ENCODE data around the gene STAC. TPM values are rescaled to one million over a fixed set of nuclear protein-coding genes. Genes with fewer than 3 reads are reported as not detected.
"Not testable (repeated sequence)": the region's sequence is repeated elsewhere in the genome, so short reads cannot be mapped to it uniquely, and the experiment has no call there.

STAC gene
- total RNA-seq, 4 donors from 2014 or later: 0.87 to 1.7 (median 1.6) TPM

- in situ Hi-C loops (cut with MboI; ENCODE audit: low sequenced_read_pairs in 4 of 4) (no loop called here), intact Hi-C loops (cut with DNase I; ENCODE audit: low total_unique reads) (no loop called here)
- DNase-seq (no peak), ATAC-seq (no peak)
- Histone ChIP-seq H3K4me3 (no peak overlapping the region), H3K9me3 (no peaks in the 10 kb centered on the region), H3K4me1 (no peaks in the 10 kb centered on the region), H3K27me3 (no peaks in the 10 kb centered on the region), H3K36me3 (no peaks in the 10 kb centered on the region), H3K27ac (no peak overlapping the region)
- no peak for TF ChIP-seq POLR2A (IDR thresholded peaks at IDR 0.05)
- no peak for TF ChIP-seq CTCF (IDR thresholded peaks at IDR 0.05 in 4 of 5, conservative IDR thresholded peaks at IDR 0.05 in 1 of 5)
Measured at GRCh38 chr3:36457667-36458066, 77.4 kb downstream of the STAC start.

- ATAC-seq (no peak), DNase-seq (no peak)
- in situ Hi-C loops (cut with MboI; ENCODE audit: low sequenced_read_pairs in 4 of 4) (no loop called here), intact Hi-C loops (cut with DNase I; ENCODE audit: low total_unique reads) (no loop called here)
- H3K36me3 ChIP-seq: no peaks in the 10 kb centered on the region
- no peaks in the 10 kb centered on the region for H3K4me1 ChIP-seq
- no peaks in the 10 kb centered on the region for H3K27me3 ChIP-seq
- H3K9me3 ChIP-seq: no peaks in the 10 kb centered on the region
- H3K4me3 ChIP-seq: no peak overlapping the region
- no peak overlapping the region for H3K27ac ChIP-seq
- no peak for TF ChIP-seq POLR2A (IDR thresholded peaks at IDR 0.05)
- no peak for TF ChIP-seq CTCF (IDR thresholded peaks at IDR 0.05 in 4 of 5, conservative IDR thresholded peaks at IDR 0.05 in 1 of 5)
Measured at GRCh38 chr3:36459177-36459576, 78.9 kb downstream of the STAC start.

GRCh38 chr3:36461597-36461996 is 81.3 kb downstream of the STAC start:
- no peak overlapping the region for H3K27ac ChIP-seq
- H3K9me3 ChIP-seq: no peaks in the 10 kb centered on the region
- TF ChIP-seq POLR2A (IDR thresholded peaks at IDR 0.05): no peak
- no peak for TF ChIP-seq CTCF (IDR thresholded peaks at IDR 0.05 in 4 of 5, conservative IDR thresholded peaks at IDR 0.05 in 1 of 5)
- DNase-seq: no peak
- ATAC-seq: no peak
- no peaks in the 10 kb centered on the region for H3K36me3 ChIP-seq
- H3K4me1 ChIP-seq: no peaks in the 10 kb centered on the region
- no peak overlapping the region for H3K4me3 ChIP-seq
- in situ Hi-C loops (cut with MboI; ENCODE audit: low sequenced_read_pairs in 4 of 4): no loop called here
- no peaks in the 10 kb centered on the region for H3K27me3 ChIP-seq
- intact Hi-C loops (cut with DNase I; ENCODE audit: low total_unique reads): no loop called here

- in situ Hi-C loops (cut with MboI; ENCODE audit: low sequenced_read_pairs in 4 of 4): not testable (repeated sequence)
Measured at GRCh38 chr3:36472045-36472444, 91.7 kb downstream of the STAC start.

GRCh38 chr3:36475558-36475957 is 95.3 kb downstream of the STAC start:
- ATAC-seq (no peak), DNase-seq (no peak)
- intact Hi-C loops (cut with DNase I; ENCODE audit: low total_unique reads) (loop anchor here (10.0 kb wide), 1 partner anchor 71 kb away; no protein-coding TSS in a partner anchor), in situ Hi-C loops (cut with MboI; ENCODE audit: low sequenced_read_pairs in 4 of 4) (no loop called here)
- Histone ChIP-seq H3K27ac (no peak overlapping the region), H3K27me3 (no peaks in the 10 kb centered on the region), H3K36me3 (no peaks in the 10 kb centered on the region), H3K4me1 (no peaks in the 10 kb centered on the region), H3K9me3 (no peaks in the 10 kb centered on the region), H3K4me3 (no peak overlapping the region)
- TF ChIP-seq CTCF (IDR thresholded peaks at IDR 0.05 in 4 of 5, conservative IDR thresholded peaks at IDR 0.05 in 1 of 5) (no peak), POLR2A (IDR thresholded peaks at IDR 0.05) (no peak)

More at GRCh38 chr3:36472045-36472444, 91.7 kb downstream of the STAC start:
- not testable (repeated sequence) for H3K36me3 ChIP-seq, H3K4me1 ChIP-seq, ATAC-seq, H3K9me3 ChIP-seq, H3K27me3 ChIP-seq, H3K4me3 ChIP-seq, H3K27ac ChIP-seq, DNase-seq
- intact Hi-C loops (cut with DNase I; ENCODE audit: low total_unique reads): loop anchor here (10.0 kb wide), 1 partner anchor 67 kb away; no protein-coding TSS in a partner anchor

Measured in gastrocnemius medialis (tissue), 4 donors.